Neuron (in vitro differentiated cells): ENCODE data around the gene BLM.

Experiments
- H2AFZ ChIP-seq: one replicate; pipeline ENCODE4 v1.6.1; 2013; ENCODE audit warnings: low read depth, mild to moderate bottlenecking, inconsistent platforms, low read length, moderate library complexity
- H3K27me3 ChIP-seq: one replicate; pipeline ENCODE4 v1.6.1; 2013; ENCODE audit warnings: low read length; ENCODE audit not compliant: insufficient read depth
- H3K36me3 ChIP-seq: one replicate; pipeline ENCODE4 v1.6.1; 2013; ENCODE audit warnings: low read length; ENCODE audit not compliant: insufficient read depth
- H3K4me1 ChIP-seq: one replicate; pipeline ENCODE4 v1.6.1; 2013; ENCODE audit warnings: low read length; ENCODE audit not compliant: insufficient read depth
- H3K4me3 ChIP-seq: 2 replicates; pipeline ENCODE4 v1.5.1; 2013; ENCODE audit warnings: mild to moderate bottlenecking, low read length, moderate library complexity
- H3K9me3 ChIP-seq: one replicate; pipeline ENCODE4 v1.6.1; 2013; ENCODE audit warnings: low read length

The BLM gene

GRCh38 chr15:90790561-90790960, 73.4 kb downstream of the BLM start:
- Histone ChIP-seq H2AFZ (no peak overlapping the region), H3K4me1 (no peaks in the 10 kb centered on the region), H3K9me3 (no peaks in the 10 kb centered on the region), H3K36me3 (peaks cover 38% of the 10 kb centered on the region), H3K27me3 (no peaks in the 10 kb centered on the region), H3K4me3 (no peak overlapping the region)

GRCh38 chr15:90794538-90794937, 77.4 kb downstream of the BLM start:
- H3K36me3 ChIP-seq, result peaks cover 35% of the 10 kb centered on the region
- no peaks in the 10 kb centered on the region for H3K4me1 ChIP-seq
- no peak overlapping the region for H2AFZ ChIP-seq
- H3K9me3 ChIP-seq, result no peaks in the 10 kb centered on the region
- no peak overlapping the region for H3K4me3 ChIP-seq
- no peaks in the 10 kb centered on the region for H3K27me3 ChIP-seq

DNA sequence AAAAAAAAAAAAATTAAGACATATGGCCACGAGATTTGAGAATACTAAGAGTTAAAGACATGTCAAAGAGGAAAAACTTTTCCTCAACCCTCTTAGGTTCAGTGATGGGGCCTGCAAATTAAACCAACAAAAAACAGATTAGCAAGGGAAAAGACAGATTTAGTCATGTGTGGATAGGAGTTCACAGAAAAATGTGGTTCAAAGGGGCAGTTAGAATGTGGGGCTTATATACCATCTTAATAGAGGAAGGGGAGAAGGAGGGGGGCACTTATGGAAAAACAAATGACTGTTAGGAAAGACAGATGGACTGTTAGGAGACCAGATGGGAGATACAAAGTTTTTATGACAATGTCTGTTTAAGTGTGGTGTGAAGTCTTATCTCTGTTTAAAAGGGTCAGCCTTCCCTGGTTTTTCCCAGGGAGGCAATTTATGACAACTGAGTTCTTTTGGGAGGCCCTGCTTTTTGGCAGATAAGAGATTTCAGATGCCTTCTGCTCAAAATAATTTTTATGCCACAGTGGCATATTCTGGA, 82.6 kb downstream of the BLM start:
- Histone ChIP-seq H3K4me1 (no peaks in the 10 kb centered on the region), H2AFZ (no peak overlapping the region), H3K4me3 (no peak overlapping the region), H3K27me3 (no peaks in the 10 kb centered on the region), H3K36me3 (peaks cover 31% of the 10 kb centered on the region), H3K9me3 (no peaks in the 10 kb centered on the region)

GRCh38 chr15:90801803-90802202, 84.7 kb downstream of the BLM start:
- H3K36me3 ChIP-seq, result peaks cover 26% of the 10 kb centered on the region
- H3K9me3 ChIP-seq, result no peaks in the 10 kb centered on the region
- H3K4me1 ChIP-seq, result no peaks in the 10 kb centered on the region
- no peak overlapping the region for H3K4me3 ChIP-seq
- H2AFZ ChIP-seq, result no peak overlapping the region
- no peaks in the 10 kb centered on the region for H3K27me3 ChIP-seq

DNA sequence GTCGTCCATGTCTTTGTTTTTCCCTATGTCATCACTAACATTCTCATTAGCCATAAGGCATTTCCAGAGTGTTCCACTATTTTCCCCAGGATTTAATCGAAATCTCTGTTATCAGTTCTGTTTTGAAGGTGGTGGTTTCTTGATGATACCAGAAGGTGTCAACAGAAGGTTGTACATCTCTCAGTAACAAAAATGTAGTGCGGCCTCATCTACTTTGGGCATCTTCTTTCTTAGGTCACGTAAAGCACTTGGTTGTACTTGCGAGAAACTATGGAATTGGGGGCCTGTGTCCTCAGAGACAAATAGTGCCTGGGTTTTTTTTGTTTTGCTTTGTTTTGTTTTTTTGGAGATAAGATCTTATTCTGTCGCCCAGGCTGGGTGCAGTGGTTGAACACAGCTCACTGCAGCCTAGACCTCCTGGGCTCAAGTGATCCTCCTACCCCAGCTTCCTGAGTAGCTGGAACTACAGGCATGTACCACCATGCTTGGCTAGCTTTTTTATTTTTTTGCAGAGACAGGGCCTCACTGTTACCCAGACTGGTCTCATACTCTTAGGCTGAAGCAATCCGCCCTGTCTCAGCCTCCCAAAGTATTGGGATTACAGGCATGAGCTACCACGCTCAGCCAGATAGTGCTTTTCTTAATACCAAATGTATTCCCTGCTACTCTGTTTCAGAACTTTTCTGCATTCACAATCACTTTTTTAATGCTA, 90.1 kb downstream of the BLM start:
- H3K4me1 ChIP-seq, result no peaks in the 10 kb centered on the region
- H3K9me3 ChIP-seq, result no peaks in the 10 kb centered on the region
- H2AFZ ChIP-seq, result no peak overlapping the region
- H3K27me3 ChIP-seq, result no peaks in the 10 kb centered on the region
- no peak overlapping the region for H3K4me3 ChIP-seq
- H3K36me3 ChIP-seq, result peaks cover 65% of the 10 kb centered on the region

GRCh38 chr15:90807786-90808086, 90.6 kb downstream of the BLM start:
- Histone ChIP-seq H2AFZ (no peak overlapping the region), H3K36me3 (peaks cover 70% of the 10 kb centered on the region), H3K4me1 (no peaks in the 10 kb centered on the region), H3K27me3 (no peaks in the 10 kb centered on the region), H3K4me3 (no peak overlapping the region), H3K9me3 (no peaks in the 10 kb centered on the region)

- Histone ChIP-seq H3K36me3 (peaks cover 72% of the 10 kb centered on the region), H3K4me1 (no peaks in the 10 kb centered on the region)
Measured at GRCh38 chr15:90808517-90809235, 91.5 kb downstream of the BLM start.

DNA sequence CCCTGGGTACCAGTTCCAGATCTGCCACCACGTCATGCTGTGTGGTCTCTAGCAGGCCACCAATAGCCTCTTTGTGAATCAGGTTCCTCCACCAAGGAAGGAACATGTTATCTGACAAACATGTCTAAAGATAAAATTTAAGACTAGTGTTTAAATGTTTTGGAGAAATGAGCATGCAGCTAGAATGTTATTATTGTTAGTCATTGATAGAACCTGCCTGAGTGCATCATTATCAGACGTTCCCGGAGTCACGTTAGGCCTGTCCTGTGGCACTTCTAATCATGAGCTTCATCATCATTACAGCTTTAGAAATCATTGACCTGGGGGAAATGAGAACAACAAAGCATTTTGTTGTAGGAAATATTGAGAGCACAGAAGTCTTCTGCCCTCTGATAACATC, 92.4 kb downstream of the BLM start:
- Histone ChIP-seq H3K9me3 (no peaks in the 10 kb centered on the region), H3K4me3 (no peak overlapping the region), H3K4me1 (no peaks in the 10 kb centered on the region), H3K27me3 (no peaks in the 10 kb centered on the region), H2AFZ (no peak overlapping the region), H3K36me3 (peaks cover 64% of the 10 kb centered on the region)

More at GRCh38 chr15:90808517-90809235, 91.5 kb downstream of the BLM start:
- H3K4me3 ChIP-seq, result no peak overlapping the region
- no peak overlapping the region for H2AFZ ChIP-seq
- H3K9me3 ChIP-seq, result no peaks in the 10 kb centered on the region
- H3K27me3 ChIP-seq, result no peaks in the 10 kb centered on the region

DNA sequence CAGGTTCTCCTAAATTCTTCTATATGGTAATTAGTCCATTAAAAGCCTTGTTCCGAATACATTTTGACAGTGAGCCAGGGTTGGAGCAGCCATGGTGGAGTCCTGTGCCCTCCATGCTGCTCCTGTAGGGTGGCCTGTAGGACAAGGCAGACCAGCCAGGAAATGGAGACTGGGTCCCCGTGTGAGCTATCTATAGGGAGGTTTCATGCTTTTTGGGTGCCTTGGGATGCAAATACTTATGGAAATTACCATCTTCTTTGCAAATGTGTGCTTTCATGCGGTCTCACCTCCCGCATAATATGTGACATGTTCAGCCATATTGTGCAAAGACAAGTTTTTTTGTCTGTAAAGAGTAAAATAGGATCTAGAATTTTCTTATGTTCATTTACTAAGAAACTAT, 93.2 kb downstream of the BLM start:
- Histone ChIP-seq H2AFZ (no peak overlapping the region), H3K4me3 (no peak overlapping the region), H3K36me3 (peaks cover 65% of the 10 kb centered on the region), H3K27me3 (no peaks in the 10 kb centered on the region), H3K4me1 (no peaks in the 10 kb centered on the region), H3K9me3 (no peaks in the 10 kb centered on the region)

DNA sequence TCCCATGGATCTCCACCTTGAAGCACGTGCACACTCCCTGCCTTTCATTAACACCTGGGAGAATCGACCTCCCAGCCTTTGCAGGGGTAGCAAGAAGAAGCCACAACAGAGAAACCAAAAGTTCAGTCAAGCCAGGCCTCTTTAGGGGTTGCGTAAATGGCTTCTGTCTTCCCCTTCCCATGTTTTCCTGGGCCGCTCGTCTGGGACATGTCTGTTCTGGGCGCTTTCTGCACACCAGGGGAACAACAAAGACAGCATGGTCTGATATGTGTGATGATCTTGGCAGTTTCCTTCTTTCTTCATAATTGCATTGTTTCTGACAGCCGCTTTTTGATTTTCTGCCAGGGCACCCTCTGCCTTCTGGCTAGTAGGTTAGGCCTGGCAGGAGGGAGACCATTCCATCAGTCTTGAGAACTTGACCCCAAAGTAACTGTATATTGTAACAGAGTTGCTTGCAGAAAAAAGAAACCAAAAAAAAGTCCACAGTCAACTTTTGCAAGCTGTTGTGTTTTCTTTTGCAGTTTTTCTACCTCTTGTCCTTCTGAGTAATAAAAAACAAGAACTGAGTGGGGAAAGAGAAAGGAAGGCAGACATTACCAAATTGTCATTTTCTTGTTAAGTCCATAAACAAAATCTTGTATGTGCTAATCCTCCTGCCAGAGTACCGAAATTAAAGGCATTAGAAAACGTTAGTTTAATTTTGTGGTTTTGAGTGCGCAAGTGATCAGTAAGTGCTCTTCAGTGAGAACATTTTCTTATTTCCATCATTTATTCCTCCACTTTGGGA, 95.2 kb downstream of the BLM start:
- Histone ChIP-seq H2AFZ (no peak overlapping the region), H3K4me1 (no peaks in the 10 kb centered on the region), H3K4me3 (no peak overlapping the region), H3K27me3 (no peaks in the 10 kb centered on the region), H3K9me3 (no peaks in the 10 kb centered on the region), H3K36me3 (peaks cover 62% of the 10 kb centered on the region)

- H2AFZ ChIP-seq, result no peak overlapping the region
- no peak overlapping the region for H3K4me3 ChIP-seq
- H3K36me3 ChIP-seq, result peaks cover 57% of the 10 kb centered on the region
- no peaks in the 10 kb centered on the region for H3K4me1 ChIP-seq
- H3K27me3 ChIP-seq, result no peaks in the 10 kb centered on the region
- no peaks in the 10 kb centered on the region for H3K9me3 ChIP-seq
Measured at GRCh38 chr15:90812958-90813265, 95.8 kb downstream of the BLM start.

DNA sequence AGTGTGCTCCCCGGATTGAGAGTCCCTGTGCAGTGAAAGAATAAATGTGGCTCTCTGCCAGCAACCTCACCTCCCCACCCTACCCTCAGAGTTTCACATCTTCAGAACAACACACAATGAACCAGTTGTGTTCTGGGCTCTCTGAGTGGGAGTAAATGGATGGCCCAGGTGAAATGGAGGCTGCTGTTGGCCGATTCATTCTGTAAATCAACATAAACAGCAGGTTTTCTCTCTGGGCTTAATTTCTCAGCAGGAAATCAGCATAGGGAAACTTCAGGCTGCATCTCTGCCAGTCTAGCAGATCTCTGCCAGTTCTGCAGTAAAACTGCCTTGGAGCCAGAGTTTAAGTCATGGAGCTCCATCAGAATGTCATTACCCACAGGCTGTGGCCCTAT, 96.6 kb downstream of the BLM start:
- H3K27me3 ChIP-seq, result no peaks in the 10 kb centered on the region
- no peak overlapping the region for H2AFZ ChIP-seq
- no peaks in the 10 kb centered on the region for H3K9me3 ChIP-seq
- H3K36me3 ChIP-seq, result peaks cover 49% of the 10 kb centered on the region
- H3K4me3 ChIP-seq, result no peak overlapping the region
- no peaks in the 10 kb centered on the region for H3K4me1 ChIP-seq

DNA sequence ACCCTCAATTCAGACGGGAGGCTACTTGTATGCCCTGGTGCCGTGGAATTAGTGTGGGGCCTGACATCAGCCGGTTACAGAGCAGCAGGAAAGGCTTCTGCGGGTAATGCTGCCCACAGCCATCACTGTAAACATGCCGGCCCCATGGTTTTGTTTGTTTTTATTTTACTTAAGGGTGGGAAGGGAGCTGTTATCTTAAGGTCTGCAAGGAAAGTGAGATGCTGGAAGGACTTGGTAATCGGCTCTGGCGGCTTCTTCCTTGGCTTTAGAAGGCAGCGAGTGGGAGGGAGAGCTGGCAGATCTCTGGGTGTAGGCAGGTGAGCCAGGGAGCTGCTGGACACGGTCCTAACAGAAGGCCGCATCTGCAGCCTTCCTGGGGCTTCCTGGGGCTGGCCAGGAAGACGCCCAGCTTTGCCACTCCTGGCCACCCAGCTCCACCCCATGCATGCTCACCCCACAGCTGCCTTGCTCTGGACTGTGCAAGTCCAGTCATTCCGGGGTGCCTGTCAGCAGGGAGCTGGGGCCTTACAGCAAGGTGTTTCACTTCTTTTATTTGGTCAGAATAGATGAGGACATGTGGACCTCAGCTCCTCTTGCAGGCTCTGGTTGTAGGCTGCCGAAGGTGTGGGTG, 97.2 kb downstream of the BLM start:
- H3K9me3 ChIP-seq, result no peaks in the 10 kb centered on the region
- H3K4me3 ChIP-seq, result no peak overlapping the region
- no peak overlapping the region for H2AFZ ChIP-seq
- peaks cover 44% of the 10 kb centered on the region for H3K36me3 ChIP-seq
- H3K27me3 ChIP-seq, result no peaks in the 10 kb centered on the region
- H3K4me1 ChIP-seq, result no peaks in the 10 kb centered on the region
